Measurements from ENCODE around the gene ERP29.
"Not testable (repeated sequence)": the region's sequence is repeated elsewhere in the genome, so short reads cannot be mapped to it uniquely, and the experiment has no call there.

ERP29 gene

DNA sequence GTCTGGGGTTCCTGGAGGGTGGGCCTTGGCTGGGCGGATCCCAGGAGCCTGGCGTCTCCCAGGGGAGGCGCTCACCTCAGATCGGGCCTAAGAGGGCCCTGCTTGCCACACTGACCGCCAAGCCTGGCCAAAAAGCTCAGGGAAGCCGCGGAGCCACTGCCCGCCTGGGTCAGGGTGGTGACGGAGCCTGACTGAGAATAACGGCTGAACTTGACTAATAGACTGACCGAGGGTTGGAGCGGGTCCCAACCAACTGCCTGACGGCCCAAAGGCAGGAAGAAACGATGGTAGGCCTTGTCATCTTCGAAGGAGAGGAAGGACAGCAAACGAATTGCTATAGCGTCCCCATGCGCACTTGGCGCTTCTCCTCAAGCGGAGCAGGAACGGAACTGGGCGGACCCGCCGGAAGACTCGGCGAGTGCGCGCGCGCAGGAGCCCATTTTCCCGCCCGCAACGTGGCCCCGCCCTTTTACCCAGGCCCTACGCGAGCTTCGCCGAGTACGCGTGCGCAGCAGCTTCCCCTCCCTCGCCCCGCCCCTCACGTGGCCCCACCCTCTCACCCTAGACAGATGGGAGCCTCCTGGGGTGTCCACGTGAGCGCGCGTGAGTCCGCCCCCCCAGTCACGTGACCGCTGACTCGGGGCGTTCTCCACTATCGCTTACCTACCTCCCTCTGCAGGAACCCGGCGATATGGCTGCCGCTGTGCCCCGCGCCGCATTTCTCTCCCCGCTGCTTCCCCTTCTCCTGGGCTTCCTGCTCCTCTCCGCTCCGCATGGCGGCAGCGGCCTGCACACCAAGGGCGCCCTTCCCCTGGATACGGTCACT lies at the start of gene ERP29, which contains the start of gene TMEM116:
Gene ERP29, plus strand, starts transcription at position 652 of the 826 bp plus-strand sequence. Its CDS starts 40 bp downstream, at position 692.
Gene TMEM116, minus strand, starts transcription at position 391 of the 826 bp plus-strand sequence. CDS start 7,895 bp downstream, outside the sequence.
- DNase-seq (ENCODE audit: low read depth), result peak; percentile 100

DNA sequence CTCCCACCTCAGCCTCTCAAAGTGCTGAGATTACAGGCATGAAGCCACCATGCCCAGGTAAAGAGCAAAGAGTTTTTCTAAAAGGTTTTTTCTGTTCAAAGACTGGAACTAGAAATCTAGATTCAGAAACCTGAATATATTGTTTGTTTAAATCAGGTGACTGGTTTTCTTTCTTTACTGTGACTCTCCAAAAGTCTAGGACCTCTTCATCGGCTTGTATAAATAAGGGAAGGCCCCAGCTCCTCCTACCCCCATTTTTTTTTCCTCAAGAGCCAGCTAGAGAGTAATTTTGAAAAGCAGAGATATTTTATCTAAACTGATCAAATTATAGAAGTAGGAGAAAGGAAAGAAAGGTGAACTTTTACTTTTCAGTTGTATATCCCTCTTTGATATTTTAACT lies 48.3 kb upstream of the ERP29 start:
- DNase-seq (ENCODE audit: low read depth), result no peak

DNA sequence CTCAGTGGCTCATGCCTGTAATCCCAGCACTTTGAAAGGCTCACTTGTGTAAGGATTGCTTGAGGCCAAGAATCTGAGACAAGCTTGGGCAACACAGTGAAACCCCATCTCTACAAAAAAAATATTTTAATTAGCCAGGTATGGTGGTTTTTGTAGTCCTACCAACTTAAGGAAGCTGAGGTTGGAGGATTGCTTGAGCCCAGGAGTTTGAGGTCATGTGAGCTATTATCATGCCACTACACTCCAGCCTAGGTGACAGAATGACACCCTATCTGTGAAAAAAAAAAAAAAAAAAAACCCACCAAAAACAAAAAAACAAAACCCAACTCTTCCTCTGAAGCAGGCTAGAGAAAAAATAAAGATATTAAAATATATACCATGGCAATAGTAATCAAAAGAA lies 41.4 kb upstream of the ERP29 start:
- DNase-seq (ENCODE audit: low read depth), result no peak

DNA sequence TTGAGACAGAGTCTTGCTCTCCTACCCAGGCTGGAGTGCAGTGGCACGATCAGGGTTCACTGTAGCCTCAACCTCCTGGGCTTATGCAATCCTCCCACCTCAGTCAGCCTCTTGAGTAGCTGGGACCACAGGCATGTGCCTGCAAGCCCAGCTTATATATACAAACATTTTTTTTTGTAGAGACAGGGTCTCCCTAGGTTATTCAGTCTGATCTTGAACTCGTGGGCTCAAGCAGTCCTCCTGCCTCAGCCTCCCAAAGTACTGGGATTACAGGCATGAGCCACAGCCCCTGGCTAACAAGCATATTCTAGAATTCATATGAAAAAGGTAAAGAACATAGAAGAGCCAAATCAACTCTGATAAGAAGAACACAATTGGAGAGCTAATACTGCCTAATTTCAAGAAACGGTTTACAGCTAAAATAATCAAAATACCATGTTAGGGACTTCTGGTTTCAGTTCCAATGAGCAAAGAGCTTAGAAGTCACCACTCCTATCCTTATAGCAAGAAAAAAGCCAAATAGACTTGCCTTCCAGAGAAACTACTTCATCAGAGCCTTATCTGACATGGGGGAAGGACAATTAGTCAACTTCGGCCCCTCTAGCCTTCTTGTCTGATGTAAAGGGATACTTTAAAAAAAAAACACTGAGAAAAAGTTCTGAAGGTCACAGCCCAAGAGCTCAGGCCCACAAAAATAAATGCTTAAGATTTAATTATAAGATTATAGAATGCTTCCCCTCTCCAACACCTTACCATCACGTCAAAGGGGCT lies 37.9 kb upstream of the ERP29 start:
- DNase-seq (ENCODE audit: low read depth), result no peak

DNA sequence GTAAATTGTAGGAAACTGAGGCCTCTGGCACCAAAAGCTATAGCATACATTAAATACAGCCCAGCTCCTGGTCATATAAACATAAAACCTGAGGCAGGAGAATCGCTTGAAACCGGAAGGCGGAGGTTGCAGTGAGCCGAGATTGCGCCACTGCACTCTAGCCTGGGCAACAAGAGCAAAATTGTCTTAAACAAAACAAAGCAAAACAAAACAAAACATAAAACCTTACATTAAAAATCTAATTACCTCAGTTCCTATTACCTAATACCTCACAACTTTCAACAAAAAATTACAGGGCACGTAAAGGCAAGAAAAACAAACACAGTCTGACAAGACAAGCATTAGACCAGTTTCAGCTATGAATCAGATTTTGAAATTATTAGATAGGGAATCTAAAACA lies 36.9 kb upstream of the ERP29 start:
- no peak for DNase-seq (ENCODE audit: low read depth)

DNA sequence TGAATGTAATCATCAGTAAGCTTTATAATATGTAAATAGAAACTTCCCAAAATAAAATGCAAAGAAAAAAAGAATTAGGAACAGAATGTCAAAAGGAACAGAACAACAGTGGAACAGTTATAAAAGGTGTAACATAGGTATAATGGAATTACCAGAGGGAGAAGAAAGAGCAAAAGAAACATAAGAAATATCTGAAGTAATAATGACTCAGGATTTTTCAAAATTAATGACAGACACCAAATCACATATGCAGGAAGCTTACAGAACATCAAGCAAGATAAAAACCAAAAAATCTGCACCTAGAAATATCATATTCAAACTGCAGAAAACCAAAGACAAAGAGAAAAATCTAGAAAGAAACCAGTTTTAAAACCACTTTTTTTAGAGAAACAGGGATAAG lies 36.4 kb upstream of the ERP29 start:
- DNase-seq (ENCODE audit: low read depth), result no peak

DNA sequence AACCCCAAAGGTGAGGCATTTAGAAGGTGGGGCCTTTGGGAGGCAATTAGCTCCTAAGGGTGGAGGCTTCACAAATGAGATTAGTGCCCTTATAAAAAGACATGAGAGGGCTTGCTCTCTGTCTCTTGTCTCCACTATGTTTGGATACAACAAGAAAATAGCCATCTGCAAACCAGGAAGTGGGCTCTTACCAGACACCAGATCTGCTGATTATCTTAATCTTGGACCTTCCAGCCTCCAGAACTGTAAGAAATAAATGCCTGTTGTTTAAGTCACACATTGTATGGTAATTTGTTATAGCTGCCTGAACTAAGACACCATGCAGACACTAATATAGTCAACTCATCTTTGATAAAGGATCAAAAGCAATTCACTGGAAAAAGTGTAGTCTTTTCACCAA lies 34.7 kb upstream of the ERP29 start:
- DNase-seq (ENCODE audit: low read depth), result no peak

DNA sequence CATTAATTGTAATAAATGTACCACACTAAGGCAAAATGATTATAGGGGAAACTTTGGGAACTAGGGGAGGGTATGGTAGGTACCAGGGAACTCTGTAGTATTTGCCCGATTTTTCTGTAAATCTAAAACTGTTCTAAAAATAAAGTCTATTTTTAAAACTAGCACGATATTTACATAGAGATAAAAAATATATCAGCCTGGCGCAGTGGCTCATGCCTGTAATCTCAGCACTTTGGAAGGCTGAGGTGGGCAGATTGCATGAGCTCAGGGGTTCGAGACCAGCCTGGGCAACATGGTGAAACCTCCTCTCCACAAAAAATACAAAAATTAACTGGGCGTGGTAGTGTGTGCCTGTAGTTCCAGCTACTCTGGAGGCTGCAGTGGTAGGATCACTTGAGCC lies 32.6 kb upstream of the ERP29 start:
- DNase-seq (ENCODE audit: low read depth), result no peak

DNA sequence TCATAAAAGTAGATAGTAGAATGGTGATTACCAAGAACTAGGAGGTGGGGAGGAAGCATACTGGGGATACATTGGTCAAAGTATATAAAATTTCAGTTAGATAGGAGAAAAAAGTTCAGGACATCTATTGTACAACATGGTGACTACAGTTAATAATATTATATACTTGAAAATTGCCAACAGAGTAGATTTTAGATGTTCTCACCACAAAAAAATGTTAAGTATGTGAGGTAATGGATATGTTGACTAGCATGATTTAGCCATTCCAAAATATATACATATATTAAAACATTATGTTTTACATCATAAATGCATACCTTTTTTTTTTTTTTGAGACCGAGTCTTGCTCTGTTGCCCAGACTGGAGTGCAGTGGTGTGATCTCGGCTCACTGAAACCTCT lies 31.2 kb upstream of the ERP29 start:
- no peak for DNase-seq (ENCODE audit: low read depth)

DNA sequence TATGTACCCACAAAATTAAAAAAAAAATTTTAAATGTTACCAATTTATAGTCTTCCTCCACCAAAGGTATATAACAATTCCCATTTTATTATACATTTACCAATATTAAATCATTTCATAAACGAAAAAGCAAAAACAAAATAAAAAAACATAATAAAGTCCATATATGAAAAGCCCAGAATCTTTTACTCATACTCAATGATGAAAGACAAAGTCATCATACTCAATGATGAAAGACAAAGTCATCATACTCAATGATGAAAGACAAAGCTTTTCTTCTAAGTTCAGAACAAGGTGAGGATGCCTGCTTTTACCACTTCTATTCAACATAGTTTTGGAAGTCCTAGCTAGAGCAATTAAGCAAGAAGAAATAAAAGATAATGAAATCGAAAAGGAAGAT lies 28.4 kb upstream of the ERP29 start:
- no peak for DNase-seq (ENCODE audit: low read depth)

DNA sequence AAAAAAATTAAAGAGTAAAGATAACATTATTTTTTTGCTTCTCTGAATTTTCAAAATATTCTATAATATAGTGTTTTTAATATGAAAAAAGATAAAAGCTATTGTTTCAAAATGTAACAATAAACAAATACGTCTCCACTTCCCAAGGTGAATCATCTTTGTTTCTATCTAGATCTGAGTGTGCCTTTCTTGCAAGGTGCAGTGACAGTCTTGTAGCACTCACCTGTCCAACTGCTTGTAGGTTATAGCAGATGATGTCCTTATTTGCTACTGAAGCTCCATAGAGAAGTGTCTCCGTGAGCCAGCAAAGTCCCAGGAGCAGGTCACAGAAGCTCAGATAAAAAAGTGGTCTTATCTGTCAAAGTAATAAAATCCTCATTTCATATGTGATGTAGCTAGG lies 21.7 kb upstream of the ERP29 start:
- DNase-seq (ENCODE audit: low read depth), result no peak

DNA sequence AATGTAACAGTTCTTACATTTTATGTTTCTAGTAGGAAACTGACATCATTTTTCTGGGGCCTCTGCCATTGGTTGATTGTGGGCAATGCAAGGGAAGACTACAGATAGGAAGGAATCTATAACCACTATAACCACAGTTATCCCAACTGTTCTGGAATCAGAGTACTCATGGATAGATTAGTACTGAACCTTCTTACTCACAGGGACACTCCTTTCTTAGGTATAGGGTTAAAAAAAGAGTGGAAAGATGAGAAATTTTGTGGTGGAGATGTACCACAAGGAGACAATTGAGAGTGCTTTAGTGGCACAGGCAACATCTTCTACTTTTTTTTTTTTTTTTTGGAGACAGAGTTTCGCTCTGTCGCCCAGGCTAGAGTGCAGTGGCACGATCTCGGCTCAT lies 21.3 kb upstream of the ERP29 start:
- no peak for DNase-seq (ENCODE audit: low read depth)

DNA sequence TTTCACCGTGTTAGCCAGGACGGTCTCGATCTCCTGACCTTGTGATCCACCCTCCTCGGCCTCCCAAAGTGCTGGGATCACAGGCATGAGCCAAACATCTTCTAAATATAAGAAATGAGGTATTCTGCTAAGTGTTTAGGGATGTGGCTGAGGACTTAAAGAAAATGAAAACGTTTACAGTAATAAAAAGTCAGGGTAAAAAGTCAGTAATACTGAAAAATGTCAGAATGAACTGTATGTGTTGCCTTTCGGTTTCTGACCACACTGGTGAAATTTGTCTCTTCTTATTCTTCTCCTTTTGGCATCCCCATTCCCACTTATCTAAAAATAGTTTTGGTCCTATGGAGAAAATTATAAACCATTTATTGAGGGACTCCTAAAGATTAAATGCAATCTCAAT lies 20.8 kb upstream of the ERP29 start:
- DNase-seq (ENCODE audit: low read depth), result no peak

DNA sequence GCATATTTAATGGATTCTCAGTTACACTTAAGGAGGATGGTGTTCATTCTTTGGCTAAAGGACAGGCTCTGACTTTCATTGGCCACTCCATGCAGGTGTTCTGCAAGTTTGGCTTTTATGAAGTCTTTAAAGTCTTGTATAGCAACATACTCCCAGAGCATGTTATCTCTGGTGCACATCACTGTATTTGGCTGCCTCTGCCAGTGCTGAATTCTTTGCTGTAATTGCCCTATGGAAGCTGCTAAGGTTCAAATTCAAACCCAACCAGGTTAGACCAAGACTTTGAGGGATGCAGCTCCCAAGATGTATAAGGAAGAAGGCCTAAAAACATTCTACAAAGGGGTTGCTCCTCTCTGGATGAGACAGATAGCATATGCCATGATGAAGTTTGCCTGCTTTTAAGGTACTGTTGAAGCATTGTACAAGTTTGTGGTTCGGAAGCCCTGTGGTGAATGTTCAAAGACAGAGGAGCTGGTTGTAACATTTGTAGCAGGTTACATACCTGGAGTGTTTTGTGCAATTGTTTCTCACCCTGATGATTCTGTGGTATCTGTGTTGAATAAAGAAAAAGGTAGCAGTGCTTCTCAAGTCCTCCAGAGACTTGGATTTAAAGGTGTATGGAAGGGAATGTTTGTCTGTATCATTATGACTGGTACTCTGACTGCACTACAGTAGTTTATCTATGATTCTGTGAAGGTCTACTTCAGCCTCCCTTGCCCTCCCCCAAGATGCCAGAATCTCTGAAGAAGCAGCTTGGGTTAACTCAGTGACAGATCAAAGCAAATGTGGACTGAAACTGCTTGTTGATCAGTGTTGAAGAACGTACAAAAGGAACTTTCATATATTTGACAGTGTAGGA lies 19.7 kb upstream of the ERP29 start:
- no peak for DNase-seq (ENCODE audit: low read depth)

DNA sequence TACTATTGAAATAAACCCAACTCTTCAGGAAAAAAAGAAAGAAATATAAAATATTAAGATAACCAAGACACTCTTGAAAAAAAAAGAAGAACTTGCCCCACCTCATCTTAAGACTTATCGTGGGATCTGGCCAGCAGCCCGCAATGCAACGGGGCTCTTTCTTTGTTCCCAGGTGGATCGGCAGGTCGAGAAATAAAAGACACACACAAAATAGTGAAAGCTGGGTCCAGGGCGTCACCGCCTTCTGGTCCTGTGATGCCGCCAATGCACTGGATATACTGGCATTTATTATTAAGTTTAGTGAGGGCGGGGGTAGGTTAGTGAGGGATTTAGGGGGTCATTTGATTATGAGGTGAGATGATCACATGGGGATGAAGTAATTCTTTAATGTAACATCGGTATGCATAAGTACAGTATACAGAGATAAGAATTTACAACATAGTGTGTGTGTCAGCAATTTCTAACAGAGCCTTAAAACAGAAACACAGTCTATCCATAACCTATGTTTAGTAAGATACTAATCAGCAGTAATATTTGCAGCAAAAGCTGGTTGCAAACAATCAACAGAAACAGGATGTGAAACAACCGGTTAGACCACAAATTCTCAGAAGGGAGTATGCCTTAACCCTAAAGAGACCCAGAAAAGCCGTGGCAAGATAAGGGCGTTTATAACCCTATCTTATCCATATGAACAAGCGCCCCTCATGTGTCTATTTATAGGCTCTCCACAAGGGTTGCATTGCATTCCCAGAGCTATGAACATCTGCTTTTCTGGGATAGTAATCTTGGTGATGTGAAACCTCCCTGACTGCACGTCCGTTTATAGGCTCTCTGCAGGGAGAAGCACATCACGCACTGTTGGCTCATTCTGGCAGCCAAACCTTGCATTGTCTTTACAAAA lies 18.8 kb upstream of the ERP29 start:
- DNase-seq (ENCODE audit: low read depth), result not testable (repeated sequence)

DNA sequence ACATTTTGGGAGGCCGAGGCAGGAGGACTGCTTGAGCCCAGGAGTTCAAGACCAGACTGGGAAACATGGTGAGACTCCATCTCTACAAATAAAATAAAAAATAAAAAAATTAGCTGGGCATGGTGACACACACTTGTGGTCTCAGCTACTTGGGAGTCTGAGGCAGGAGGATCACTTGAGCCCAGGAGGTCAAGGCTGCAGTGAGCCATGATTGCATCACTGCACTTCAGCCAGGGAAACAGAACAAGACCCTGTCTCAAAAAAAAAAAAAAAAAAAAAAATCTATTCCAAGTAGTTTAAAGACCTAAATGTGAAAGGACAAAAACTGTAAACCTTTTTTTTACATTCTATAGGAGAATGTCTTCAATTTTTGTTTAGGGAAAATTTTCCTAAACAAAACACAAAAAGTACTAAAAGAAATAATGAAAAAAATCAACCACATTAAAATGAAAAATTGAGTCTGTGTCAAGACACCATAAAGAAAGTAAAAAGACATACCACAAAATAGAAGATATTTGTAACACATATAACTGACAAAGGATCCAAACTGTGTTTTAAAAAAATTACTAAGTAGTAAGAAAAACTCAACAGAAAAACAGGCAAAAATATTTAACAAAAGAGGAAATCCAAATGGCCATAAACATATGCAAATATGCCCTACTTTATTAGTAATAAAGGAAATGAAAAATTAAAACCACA lies 17.3 kb upstream of the ERP29 start:
- no peak for DNase-seq (ENCODE audit: low read depth)

DNA sequence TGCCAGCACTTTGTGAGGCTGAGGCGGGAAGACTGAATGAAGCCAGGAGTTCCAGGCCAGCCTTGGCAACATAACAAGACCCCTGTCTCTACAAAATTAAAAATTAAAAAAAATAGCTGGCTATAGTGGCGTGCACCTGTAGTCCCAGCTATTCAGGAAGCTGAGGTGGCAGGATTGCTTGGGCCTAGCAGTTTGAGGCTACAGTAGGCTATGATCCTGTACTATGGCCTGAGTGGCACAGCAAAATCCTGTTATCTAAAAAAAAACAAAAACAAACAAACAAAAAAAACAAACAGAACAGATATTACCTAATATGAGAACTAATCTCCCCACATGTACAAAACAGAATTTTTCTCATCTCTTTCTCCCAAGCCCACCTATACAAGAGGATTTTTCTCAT lies 15.9 kb upstream of the ERP29 start:
- no peak for DNase-seq (ENCODE audit: low read depth)

DNA sequence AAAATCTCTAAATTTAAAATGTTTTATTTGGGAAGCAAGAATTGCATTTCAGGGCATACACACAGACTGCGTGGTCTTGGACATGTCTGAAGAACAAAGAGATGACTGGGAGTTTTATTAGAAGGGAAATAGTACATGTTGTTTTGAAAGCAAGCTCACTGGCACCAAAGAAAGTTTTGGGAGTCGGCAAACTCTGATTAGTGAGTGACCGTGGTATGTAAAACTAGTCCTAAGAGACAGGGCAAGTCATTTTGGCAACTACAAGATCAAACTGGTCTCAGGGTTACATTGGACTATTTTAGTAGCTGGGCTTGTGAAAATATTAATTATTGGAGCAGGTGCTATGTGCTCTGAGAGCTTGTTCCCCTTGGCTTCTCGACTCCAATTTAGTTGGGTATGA lies 15.2 kb upstream of the ERP29 start:
- DNase-seq (ENCODE audit: low read depth), result no peak

DNA sequence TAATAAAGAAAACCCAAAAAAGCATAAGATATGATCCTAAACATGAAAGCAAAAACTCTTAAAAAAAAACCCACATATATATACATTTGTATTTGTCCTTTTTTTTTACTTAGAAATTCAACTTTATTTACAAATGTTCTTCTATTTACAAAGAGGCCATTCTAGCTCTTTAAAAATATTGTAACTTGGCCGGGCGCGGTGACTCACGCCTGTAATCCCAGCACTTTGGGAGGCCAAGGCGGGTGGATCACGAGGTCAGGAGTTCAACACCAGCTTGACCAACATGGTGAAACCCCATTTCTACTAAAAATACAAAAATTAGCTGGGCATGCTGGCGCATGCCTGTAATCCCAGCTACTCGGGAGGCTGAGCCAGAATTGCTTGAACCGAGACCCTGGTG lies 14.1 kb upstream of the ERP29 start:
- not testable (repeated sequence) for DNase-seq (ENCODE audit: low read depth)

DNA sequence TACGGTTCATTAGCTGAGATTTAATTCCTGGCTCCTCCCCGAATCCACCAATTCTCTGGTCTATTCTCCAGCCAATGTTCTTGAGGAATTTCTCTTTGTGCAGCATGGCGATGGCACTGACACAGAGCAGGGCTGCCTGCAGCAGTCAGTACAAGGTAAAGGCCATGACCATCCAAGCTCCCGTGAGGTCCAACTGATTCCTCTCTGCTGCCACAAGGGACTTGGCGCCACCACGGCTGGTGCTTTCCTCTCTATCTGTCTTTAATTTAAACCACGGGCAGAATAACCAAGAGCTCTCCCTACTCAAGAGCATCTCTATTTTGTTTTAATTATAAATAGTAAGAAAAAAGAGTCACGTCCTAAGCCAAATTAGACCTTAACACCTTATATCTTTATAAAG lies 12.4 kb upstream of the ERP29 start:
- no peak for DNase-seq (ENCODE audit: low read depth)

DNA sequence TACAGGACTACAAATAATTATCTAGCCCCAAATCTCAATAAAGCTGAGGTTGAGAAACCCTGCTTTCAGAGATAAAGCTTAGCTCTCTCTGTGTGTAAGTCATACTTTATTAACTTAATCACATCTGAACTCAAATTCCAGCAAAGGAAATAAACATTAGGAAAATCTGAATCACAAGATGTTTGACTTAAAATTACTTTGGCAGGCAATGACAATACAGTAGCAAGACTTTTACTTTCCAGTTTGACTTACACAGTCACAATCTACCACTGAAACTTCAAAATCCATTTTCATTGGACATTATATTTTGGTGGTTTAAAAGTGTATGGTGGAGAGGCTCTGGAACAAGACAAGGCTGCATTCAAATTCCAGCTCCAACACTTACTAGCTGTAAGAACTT lies 11.7 kb upstream of the ERP29 start:
- no peak for DNase-seq (ENCODE audit: low read depth)
